SK-N-SH (cell line): ENCODE results near the gene PDPK1. TPM values are rescaled to one million over a fixed set of nuclear protein-coding genes. Genes with fewer than 3 reads are reported as not detected.

Experiments
- CTCF ChIA-PET: fragments of 300-600, 350-600 bp; formaldehyde crosslinking; extraction: SDS; loops from one replicate; lab custom pipeline; 2021; lab: Yijun Ruan, JAX
- POLR2A ChIA-PET: fragments of 350-600 bp; sonication (Branson Sonifier 250); formaldehyde crosslinking; extraction: SDS; loops from one replicate; lab custom pipeline; 2020; ENCODE audit warnings: antibody characterized with exemption, inconsistent platforms; lab: Yijun Ruan, JAX
- DNase-seq: peaks from one replicate; pipeline ENCODE4 v3.0.0; 2012
- H2AFZ ChIP-seq: fragments of 200-600 bp; sonication (generic); 2 replicates; pipeline ENCODE4 v1.8.1; 2016; ENCODE audit warnings: antibody characterized with exemption, mild to moderate bottlenecking, low read depth
- H3F3A ChIP-seq: fragments of 200-600 bp; sonication (generic); replicated peaks from 2 replicates; pipeline ENCODE3; 2016; ENCODE audit warnings: antibody characterized with exemption, mild to moderate bottlenecking; ENCODE audit not compliant: insufficient read depth
- H3K27ac ChIP-seq, 2 experiments: fragments of 200-500 bp in 1 of 2; fragments of 200-600 bp in 1 of 2; sonication (Bioruptor generic) in 1 of 2; sonication (generic), shearing (Covaris generic) in 1 of 2; 2 replicates each; pipeline versions ENCODE4 v1.5.1 to v1.6.1; 2014 to 2016; ENCODE audit warnings: low read depth in 2 of 2, inconsistent platforms in 1 of 2, low read length in 1 of 2, mild to moderate bottlenecking in 1 of 2, mixed read lengths in 1 of 2
- H3K27me3 ChIP-seq: fragments of 200-600 bp; sonication (generic), shearing (Covaris generic); 2 replicates; pipeline ENCODE4 v1.6.1; 2016; ENCODE audit warnings: mixed run types; ENCODE audit not compliant: insufficient read depth
- H3K36me3 ChIP-seq, 2 experiments: fragments of 200-500 bp in 1 of 2; fragments of 200-600 bp in 1 of 2; sonication (Bioruptor generic) in 1 of 2; sonication (generic) in 1 of 2; replicated peaks in 1 of 2; 2 replicates each; pipeline versions ENCODE3 to v1.5.1; 2014 to 2016; ENCODE audit warnings: low read length in 1 of 2, mild to moderate bottlenecking in 1 of 2; ENCODE audit not compliant: insufficient read depth in 2 of 2, control insufficient read depth in 1 of 2
- H3K4me1 ChIP-seq, 2 experiments: fragments of 200-500 bp in 1 of 2; fragments of 200-600 bp in 1 of 2; sonication (Bioruptor generic) in 1 of 2; sonication (generic), shearing (Covaris generic) in 1 of 2; 2 replicates each; pipeline versions ENCODE4 v1.5.1 to v1.6.1; 2014 to 2016; ENCODE audit warnings: low read depth in 1 of 2, low read length in 1 of 2, mixed run types in 1 of 2; ENCODE audit not compliant: insufficient read depth in 2 of 2, control insufficient read depth in 1 of 2
- H3K4me2 ChIP-seq: fragments of 200-600 bp; sonication (generic), shearing (Covaris generic); 2 replicates; pipeline ENCODE4 v1.6.1; 2017; ENCODE audit warnings: mixed run types
- H3K4me3 ChIP-seq, 2 experiments: fragments of 200-500 bp in 1 of 2; fragments of 200-600 bp in 1 of 2; sonication (Bioruptor generic) in 1 of 2; sonication (generic), shearing (Covaris generic) in 1 of 2; 2 replicates each; pipeline versions ENCODE4 v1.5.1 to v1.8.1; 2014 to 2016; ENCODE audit warnings: low read depth in 2 of 2, inconsistent platforms in 1 of 2, low read length in 1 of 2, mild to moderate bottlenecking in 1 of 2, mixed read lengths in 1 of 2, moderate library complexity in 1 of 2
- H3K79me2 ChIP-seq: fragments of 200-600 bp; sonication (generic); 2 replicates; pipeline ENCODE4 v1.8.1; 2017; ENCODE audit warnings: mild to moderate bottlenecking; ENCODE audit not compliant: insufficient read depth
- H3K9ac ChIP-seq: fragments of 200-600 bp; sonication (generic); 2 replicates; pipeline ENCODE4 v1.6.1; 2017; ENCODE audit warnings: mixed run types
- H3K9me2 ChIP-seq: fragments of 200-600 bp; sonication (generic); 2 replicates; pipeline ENCODE4 v1.6.1; 2017; ENCODE audit warnings: mixed run types
- H3K9me3 ChIP-seq: fragments of 200-600 bp; sonication (generic); 2 replicates; pipeline ENCODE4 v1.6.1; 2017; ENCODE audit warnings: mixed run types, mild to moderate bottlenecking, moderate library complexity
- H4K20me1 ChIP-seq: fragments of 200-600 bp; sonication (generic); 2 replicates; pipeline ENCODE4 v1.6.1; 2017; ENCODE audit warnings: mild to moderate bottlenecking, mixed run types; ENCODE audit not compliant: insufficient read depth
- ELF1 ChIP-seq: IDR thresholded peaks from 2 replicates; pipeline ENCODE4 v1.4.0; 2012
- FOXM1 ChIP-seq: IDR thresholded peaks from 2 replicates; pipeline ENCODE4 v1.4.0; 2012; ENCODE audit warnings: low read depth, mild to moderate bottlenecking
- GATA2 ChIP-seq: sonication (generic); formaldehyde crosslinking; IDR thresholded peaks from 2 replicates; pipeline ENCODE4 v1.5.0; 2020; ENCODE audit warnings: mild to moderate bottlenecking, missing genetic modification reagents
- NFIC ChIP-seq: IDR thresholded peaks from 2 replicates; pipeline ENCODE4 v1.4.0; 2012; ENCODE audit warnings: borderline replicate concordance
- NRF1 ChIP-seq: IDR thresholded peaks from 2 replicates; pipeline ENCODE4 v1.6.1; 2012; ENCODE audit warnings: low read depth, mild to moderate bottlenecking, low read length
- POLR2AphosphoS5 ChIP-seq: IDR thresholded peaks from 2 replicates; pipeline ENCODE4 v1.6.1; 2012; ENCODE audit warnings: low read depth, low read length
- RFX5 ChIP-seq: IDR thresholded peaks from 2 replicates; pipeline ENCODE4 v1.6.1; 2012; ENCODE audit warnings: mild to moderate bottlenecking, improper control_type of control experiment, low read length
- SIN3A ChIP-seq: IDR thresholded peaks from 2 replicates; pipeline ENCODE4 v1.6.1; 2012; ENCODE audit warnings: low read depth, mild to moderate bottlenecking, low read length, moderate library complexity, borderline replicate concordance
- WGBS: methylation state at CpG from one replicate; pipeline ENCODE4 v1.1.6; 2017; ENCODE audit warnings: low lambda C conversion rate; 5-methylcytosine and 5-hydroxymethylcytosine counted together
- polyA plus RNA-seq, 3 experiments: library from polyadenylated mRNA; depleted of rRNA; stranded (reverse); fragments of >200 nt; gene quantifications; 2 replicates each; pipeline ENCODE4 v1.2.3, GENCODE V29; 2012
- TF ChIP-seq, protein P1 (sequence below): fragments of 200-600 bp; sonication (generic); IDR thresholded peaks from 2 replicates; pipeline ENCODE4 v1.6.1; 2017; ENCODE audit warnings: antibody characterized with exemption, mild to moderate bottlenecking, moderate library complexity
- TF ChIP-seq, protein P2 (sequence below): IDR thresholded peaks from 2 replicates; pipeline ENCODE4 v1.4.0; 2012; ENCODE audit warnings: low read depth, borderline replicate concordance
- TF ChIP-seq, protein P3 (sequence below): IDR thresholded peaks from 2 replicates; pipeline ENCODE4 v1.4.0; 2012; ENCODE audit warnings: low read depth

PDPK1 gene
- polyA plus RNA-seq, 1 of the 3 experiments (the other 2 are of a cell fraction): 22.0 TPM

DNA sequence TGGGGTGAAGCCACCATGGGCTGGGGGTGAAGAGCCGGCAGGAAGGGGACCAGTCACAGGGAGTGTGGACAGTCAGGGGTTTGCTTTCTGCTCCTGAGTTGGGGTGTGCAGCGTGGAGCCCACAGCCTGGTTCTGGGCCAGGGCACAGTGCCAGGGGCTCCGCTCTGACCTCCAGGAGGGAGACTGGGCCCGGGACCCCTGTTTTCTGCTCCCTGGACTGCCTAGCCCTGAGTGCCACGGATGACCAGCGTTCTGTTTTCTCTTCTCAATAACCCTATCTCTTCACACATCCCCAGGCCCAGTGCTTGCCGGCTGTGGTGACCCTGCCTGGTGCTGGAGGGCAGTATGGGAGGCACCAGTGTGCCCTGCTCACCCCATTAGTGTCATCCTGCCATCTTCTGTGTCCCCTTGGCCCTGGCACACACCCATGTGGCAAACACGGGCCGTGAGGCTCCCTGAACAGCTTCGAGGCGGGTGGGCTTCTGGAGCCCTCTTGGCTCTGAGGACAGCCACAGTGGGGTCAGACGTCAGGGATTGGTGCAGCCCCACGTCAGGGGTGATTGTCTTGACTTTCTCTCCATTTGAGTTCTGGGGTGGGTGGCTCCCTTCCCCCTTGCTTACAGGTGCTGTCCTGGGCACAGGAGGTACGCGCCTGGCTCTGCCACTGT, 7.7 kb upstream of the PDPK1 start:
- 100% methylated on average over 8 of the region's 15 CpGs for WGBS
- DNase-seq: peak; percentile 13
- TF ChIP-seq POLR2AphosphoS5 (peak; percentile 20; the same call in 1 of the 2 replicates), NRF1 (no peak), SIN3A (no peak), FOXM1 (no peak)
- TF ChIP-seq, protein P1, sequence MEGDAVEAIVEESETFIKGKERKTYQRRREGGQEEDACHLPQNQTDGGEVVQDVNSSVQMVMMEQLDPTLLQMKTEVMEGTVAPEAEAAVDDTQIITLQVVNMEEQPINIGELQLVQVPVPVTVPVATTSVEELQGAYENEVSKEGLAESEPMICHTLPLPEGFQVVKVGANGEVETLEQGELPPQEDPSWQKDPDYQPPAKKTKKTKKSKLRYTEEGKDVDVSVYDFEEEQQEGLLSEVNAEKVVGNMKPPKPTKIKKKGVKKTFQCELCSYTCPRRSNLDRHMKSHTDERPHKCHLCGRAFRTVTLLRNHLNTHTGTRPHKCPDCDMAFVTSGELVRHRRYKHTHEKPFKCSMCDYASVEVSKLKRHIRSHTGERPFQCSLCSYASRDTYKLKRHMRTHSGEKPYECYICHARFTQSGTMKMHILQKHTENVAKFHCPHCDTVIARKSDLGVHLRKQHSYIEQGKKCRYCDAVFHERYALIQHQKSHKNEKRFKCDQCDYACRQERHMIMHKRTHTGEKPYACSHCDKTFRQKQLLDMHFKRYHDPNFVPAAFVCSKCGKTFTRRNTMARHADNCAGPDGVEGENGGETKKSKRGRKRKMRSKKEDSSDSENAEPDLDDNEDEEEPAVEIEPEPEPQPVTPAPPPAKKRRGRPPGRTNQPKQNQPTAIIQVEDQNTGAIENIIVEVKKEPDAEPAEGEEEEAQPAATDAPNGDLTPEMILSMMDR: no peak
- Histone ChIP-seq H3K9me2 (no peaks in the 10 kb centered on the region), H3K79me2 (no peaks in the 10 kb centered on the region), H3K4me2 (no peak overlapping the region), H3K9me3 (no peaks in the 10 kb centered on the region), H3K9ac (no peak overlapping the region), H3F3A (peaks cover 13% of the 10 kb centered on the region), H3K4me3 (no peak overlapping the region), H4K20me1 (no peaks in the 10 kb centered on the region), H3K36me3 (peaks cover 5 to 19% of the 10 kb centered on the region in 2 experiments), H3K27me3 (no peaks in the 10 kb centered on the region), H2AFZ (no peak overlapping the region), H3K27ac (no peak overlapping the region), H3K4me1 (peaks cover 0 to 8% of the 10 kb centered on the region in 2 experiments; a peak in 2 of 4 replicates)
- POLR2A ChIA-PET: interaction anchor here (1.5 kb wide), 1 partner anchor 10 kb away, joined by 3 read pairs; the partner anchor contains the start of gene AMDHD2
- CTCF ChIA-PET: interaction anchor here (1.0 kb wide), 1 partner anchor 10 kb away, joined by 5 read pairs; the partner anchor contains the start of gene AMDHD2

DNA sequence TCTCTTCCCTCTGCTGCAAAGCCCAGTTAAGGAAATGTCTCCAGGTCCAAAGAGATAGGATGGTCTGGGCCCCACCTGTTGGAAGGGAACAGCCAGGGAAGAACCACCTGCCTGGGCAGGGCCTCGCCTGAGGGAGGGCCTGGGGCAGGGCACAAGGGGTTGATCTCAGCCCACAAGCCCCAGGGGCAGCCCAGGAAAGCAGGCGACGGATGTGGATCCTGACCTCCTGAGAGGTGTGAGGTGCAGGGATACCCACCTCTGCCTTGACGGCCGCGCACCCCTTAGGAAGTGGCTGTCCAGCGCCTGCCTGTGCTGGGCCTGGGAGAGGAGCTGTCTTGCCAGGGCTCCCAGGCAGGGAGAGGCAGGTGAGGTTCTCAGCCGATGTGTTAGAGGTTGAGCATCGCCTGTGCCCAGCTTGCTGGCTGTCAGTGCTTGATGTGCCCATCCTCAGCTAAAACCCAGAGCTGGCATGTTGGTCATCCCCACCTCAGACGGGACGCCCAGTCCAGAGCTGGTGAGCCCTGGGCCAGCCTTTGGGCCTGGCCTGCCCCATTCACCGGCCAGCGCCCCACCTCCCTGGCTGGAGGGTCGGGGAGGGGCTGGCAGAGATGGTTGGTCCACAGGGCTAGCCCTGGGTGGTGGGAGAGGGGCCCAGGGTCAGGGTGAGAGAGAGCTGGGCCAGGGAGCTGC, 7.0 kb upstream of the PDPK1 start:
- H2AFZ ChIP-seq: no peak overlapping the region
- ChIA-PET CTCF (interaction anchor here (0.6 to 1.0 kb wide), 3 partner anchors 11 to 100 kb away, joined by 3 to 5 read pairs (median 3); partner anchors contain the start of gene AMDHD2), POLR2A (interaction anchor here (0.7 to 2.2 kb wide), 2 partner anchors 10 to 376 kb away, joined by 3 to 15 read pairs; partner anchors contain the start of gene AMDHD2)
- H3F3A ChIP-seq: peaks cover 18% of the 10 kb centered on the region
- no peaks in the 10 kb centered on the region for H3K79me2 ChIP-seq
- H3K9me3 ChIP-seq: no peaks in the 10 kb centered on the region
- TF ChIP-seq, protein P2, sequence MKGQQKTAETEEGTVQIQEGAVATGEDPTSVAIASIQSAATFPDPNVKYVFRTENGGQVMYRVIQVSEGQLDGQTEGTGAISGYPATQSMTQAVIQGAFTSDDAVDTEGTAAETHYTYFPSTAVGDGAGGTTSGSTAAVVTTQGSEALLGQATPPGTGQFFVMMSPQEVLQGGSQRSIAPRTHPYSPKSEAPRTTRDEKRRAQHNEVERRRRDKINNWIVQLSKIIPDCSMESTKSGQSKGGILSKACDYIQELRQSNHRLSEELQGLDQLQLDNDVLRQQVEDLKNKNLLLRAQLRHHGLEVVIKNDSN: no peak
- TF ChIP-seq RFX5 (no peak), NFIC (no peak), GATA2 (CRISPR knock-in tag) (no peak), ELF1 (no peak)
- TF ChIP-seq, protein P3, sequence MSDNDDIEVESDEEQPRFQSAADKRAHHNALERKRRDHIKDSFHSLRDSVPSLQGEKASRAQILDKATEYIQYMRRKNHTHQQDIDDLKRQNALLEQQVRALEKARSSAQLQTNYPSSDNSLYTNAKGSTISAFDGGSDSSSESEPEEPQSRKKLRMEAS: no peak
- H3K9ac ChIP-seq: peak overlapping the region; percentile 63; the same call in 1 of the 2 replicates
- peaks cover 0 to 8% of the 10 kb centered on the region in 2 experiments; a peak in 2 of 4 replicates for H3K4me1 ChIP-seq
- H3K4me3 ChIP-seq: no peak overlapping the region; a peak in 1 of 4 replicates
- H3K27me3 ChIP-seq: no peaks in the 10 kb centered on the region
- DNase-seq: peak; percentile 46
- peaks cover under 1 to 18% of the 10 kb centered on the region in 2 experiments for H3K36me3 ChIP-seq
- H3K4me2 ChIP-seq: peak overlapping the region; percentile 95
- H3K27ac ChIP-seq: peak overlapping the region; percentile 67 to 81; a peak in 3 of 4 replicates
- no peaks in the 10 kb centered on the region for H3K9me2 ChIP-seq
- 92% methylated on average over 2 of the region's 14 CpGs for WGBS
- H4K20me1 ChIP-seq: no peaks in the 10 kb centered on the region
